SK-N-MC (cell line): ENCODE results near the gene HIBADH.

Experiments
- EZH2 ChIP-seq: fragments of 200-600 bp; sonication (generic); IDR thresholded peaks from one replicate; pipeline ENCODE4 v1.6.1; 2017; ENCODE audit warnings: antibody characterized with exemption
- POLR2AphosphoS5 ChIP-seq: IDR thresholded peaks from 2 replicates; pipeline ENCODE4 v1.6.1; 2012; ENCODE audit warnings: mild to moderate bottlenecking, low read depth, low read length, borderline replicate concordance

GRCh38 chr7:27688056-27688455 is 25.4 kb upstream of the HIBADH start:
- TF ChIP-seq EZH2 (no peak), POLR2AphosphoS5 (no peak)
